RPMI7951 (cell line): ENCODE data around the gene CTBP2. TPM values are rescaled to one million over a fixed set of nuclear protein-coding genes. Genes with fewer than 3 reads are reported as not detected.
"Not testable (repeated sequence)": the region's sequence is repeated elsewhere in the genome, so short reads cannot be mapped to it uniquely, and the experiment has no call there.

Experiments
- DNase-seq: peaks from one replicate; pipeline ENCODE4 v3.0.0-alpha.2; 2012; ENCODE audit warnings: low read depth
- total RNA-seq: library from RNA; depleted of rRNA; stranded (reverse); fragments of >200 nt; shearing (Covaris generic); gene quantifications from 2 replicates; pipeline ENCODE4 v1.2.3, GENCODE V29; 2014

The CTBP2 gene
- total RNA-seq, 1 experiment from 2014 or later: 45.4 TPM

- peak; percentile 80 for DNase-seq
Measured at GRCh38 chr10:125064681-125065492, 95.5 kb downstream of the CTBP2 start.

GRCh38 chr10:125063256-125063925, 97.0 kb downstream of the CTBP2 start:
- DNase-seq: no peak

- DNase-seq: no peak
Measured at GRCh38 chr10:125062914-125063230, 97.5 kb downstream of the CTBP2 start.

GRCh38 chr10:125062227-125062913, 98.0 kb downstream of the CTBP2 start:
- DNase-seq: no peak

- no peak for DNase-seq
Measured at GRCh38 chr10:125061557-125062226, 98.7 kb downstream of the CTBP2 start.

- peak; percentile 65 for DNase-seq
Measured at GRCh38 chr10:125060826-125061556, 99.4 kb downstream of the CTBP2 start.

- DNase-seq: peak; percentile 63
Measured at GRCh38 chr10:125060482-125060825, 99.9 kb downstream of the CTBP2 start.

GRCh38 chr10:125060026-125060425, 100.3 kb downstream of the CTBP2 start:
- peak; percentile 56 for DNase-seq

- not testable (repeated sequence) for DNase-seq
Measured at GRCh38 chr10:125059348-125059747, 101.0 kb downstream of the CTBP2 start.

- peak; percentile 95 for DNase-seq
Measured at GRCh38 chr10:125057158-125058001, 103.0 kb downstream of the CTBP2 start.

GRCh38 chr10:125056161-125057132, 103.9 kb downstream of the CTBP2 start:
- DNase-seq: no peak

- no peak for DNase-seq
Measured at GRCh38 chr10:125055446-125055845, 104.9 kb downstream of the CTBP2 start.

- DNase-seq: no peak
Measured at GRCh38 chr10:125054669-125055268, 105.6 kb downstream of the CTBP2 start.

GRCh38 chr10:125054216-125054615, 106.1 kb downstream of the CTBP2 start:
- DNase-seq: no peak

GRCh38 chr10:125052146-125052545, 108.2 kb downstream of the CTBP2 start:
- DNase-seq: no peak

- DNase-seq: no peak
Measured at GRCh38 chr10:125050383-125050782, 110.0 kb downstream of the CTBP2 start.

GRCh38 chr10:125049216-125049881, 111.0 kb downstream of the CTBP2 start:
- DNase-seq: no peak

- peak; percentile 70 for DNase-seq
Measured at GRCh38 chr10:125048094-125048864, 112.1 kb downstream of the CTBP2 start.
